ENCODE results near the gene UBQLN1.

UBQLN1 gene

DNA sequence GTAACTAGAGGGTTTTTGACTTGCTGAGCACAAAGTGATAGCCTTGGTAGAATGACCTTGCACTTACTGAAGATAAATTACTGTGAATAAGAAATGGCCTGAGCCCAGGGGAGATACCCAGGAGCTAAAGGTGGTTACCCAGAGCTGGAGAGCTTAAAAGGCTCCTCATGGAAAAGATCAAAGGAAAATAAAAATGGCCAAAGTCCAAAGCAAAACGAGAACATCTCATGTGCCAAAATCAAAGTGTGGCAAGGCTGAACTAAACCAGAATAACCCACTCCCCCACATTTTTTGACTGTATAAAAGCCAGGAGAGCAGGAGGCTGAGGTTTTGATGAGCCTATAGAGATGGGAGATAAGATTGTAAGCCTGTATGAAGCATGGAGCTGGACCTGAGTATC is 70.4 kb downstream of the UBQLN1 start:
- H4K20me1 ChIP-seq (ENCODE audit: insufficient read depth, low read length): no peaks in the 10 kb centered on the region
- H3F3A ChIP-seq (ENCODE audit: insufficient read depth, low read length): no peaks in the 10 kb centered on the region
- no peak for TF ChIP-seq EZH2 (IDR thresholded peaks at IDR 0.05; ENCODE audit: borderline replicate concordance, low read length)
- TF ChIP-seq, protein P1, sequence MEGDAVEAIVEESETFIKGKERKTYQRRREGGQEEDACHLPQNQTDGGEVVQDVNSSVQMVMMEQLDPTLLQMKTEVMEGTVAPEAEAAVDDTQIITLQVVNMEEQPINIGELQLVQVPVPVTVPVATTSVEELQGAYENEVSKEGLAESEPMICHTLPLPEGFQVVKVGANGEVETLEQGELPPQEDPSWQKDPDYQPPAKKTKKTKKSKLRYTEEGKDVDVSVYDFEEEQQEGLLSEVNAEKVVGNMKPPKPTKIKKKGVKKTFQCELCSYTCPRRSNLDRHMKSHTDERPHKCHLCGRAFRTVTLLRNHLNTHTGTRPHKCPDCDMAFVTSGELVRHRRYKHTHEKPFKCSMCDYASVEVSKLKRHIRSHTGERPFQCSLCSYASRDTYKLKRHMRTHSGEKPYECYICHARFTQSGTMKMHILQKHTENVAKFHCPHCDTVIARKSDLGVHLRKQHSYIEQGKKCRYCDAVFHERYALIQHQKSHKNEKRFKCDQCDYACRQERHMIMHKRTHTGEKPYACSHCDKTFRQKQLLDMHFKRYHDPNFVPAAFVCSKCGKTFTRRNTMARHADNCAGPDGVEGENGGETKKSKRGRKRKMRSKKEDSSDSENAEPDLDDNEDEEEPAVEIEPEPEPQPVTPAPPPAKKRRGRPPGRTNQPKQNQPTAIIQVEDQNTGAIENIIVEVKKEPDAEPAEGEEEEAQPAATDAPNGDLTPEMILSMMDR (IDR thresholded peaks at IDR 0.05; ENCODE audit: low read length): no peak
- no peaks in the 10 kb centered on the region for H3K9me3 ChIP-seq (ENCODE audit: low read length)
- H3K9ac ChIP-seq (ENCODE audit: low read length): no peak overlapping the region
- no peaks in the 10 kb centered on the region for H3K79me2 ChIP-seq (ENCODE audit: insufficient read depth, low read length)
- no peak overlapping the region for H2AFZ ChIP-seq (ENCODE audit: low read length)
- H3K4me1 ChIP-seq (ENCODE audit: insufficient read depth, low read length, severe bottlenecking): no peaks in the 10 kb centered on the region
- no peaks in the 10 kb centered on the region for H3K9me2 ChIP-seq (ENCODE audit: low read depth, low read length)
- H3K27ac ChIP-seq (ENCODE audit: low read depth, low read length, poor library complexity, severe bottlenecking): no peak overlapping the region
- no peaks in the 10 kb centered on the region for H3K27me3 ChIP-seq (ENCODE audit: insufficient read depth, low read length)
- no peak overlapping the region for H3K4me3 ChIP-seq (ENCODE audit: low read depth, low read length, poor library complexity, severe bottlenecking)
- no peak overlapping the region for H3K4me2 ChIP-seq (ENCODE audit: low read length)
- H3K36me3 ChIP-seq (ENCODE audit: insufficient read depth, low read length): 0 out of 2 replicates have a peak, but pooled peaks cover 4% of the 10 kb centered on the region

DNA sequence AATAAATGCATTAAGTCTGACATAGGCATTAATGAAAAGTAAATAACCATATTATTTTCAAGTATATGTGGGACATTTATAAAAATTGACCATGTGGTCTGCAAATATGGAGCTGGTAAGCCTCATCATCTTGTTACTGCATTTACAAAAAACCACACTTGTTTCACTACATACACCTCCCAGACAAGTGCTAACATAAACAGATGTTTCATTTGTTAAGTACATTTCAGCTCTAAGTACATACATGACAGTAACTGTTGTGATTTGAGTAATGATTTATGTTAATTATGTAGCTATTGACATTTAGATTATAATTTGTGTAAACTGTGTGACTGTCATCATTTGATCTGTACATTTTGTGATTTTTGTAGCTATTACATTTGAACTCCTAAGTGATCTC is 70.9 kb downstream of the UBQLN1 start:
- no peak overlapping the region for H3K27ac ChIP-seq (ENCODE audit: low read depth, low read length, poor library complexity, severe bottlenecking)
- no peaks in the 10 kb centered on the region for H3K9me3 ChIP-seq (ENCODE audit: low read length)
- H3K27me3 ChIP-seq (ENCODE audit: insufficient read depth, low read length): no peaks in the 10 kb centered on the region
- no peak overlapping the region for H3K4me3 ChIP-seq (ENCODE audit: low read depth, low read length, poor library complexity, severe bottlenecking)
- H3K4me1 ChIP-seq (ENCODE audit: insufficient read depth, low read length, severe bottlenecking): no peaks in the 10 kb centered on the region
- 0 out of 2 replicates have a peak, but pooled peaks cover 4% of the 10 kb centered on the region for H3K36me3 ChIP-seq (ENCODE audit: insufficient read depth, low read length)
- TF ChIP-seq EZH2 (IDR thresholded peaks at IDR 0.05; ENCODE audit: borderline replicate concordance, low read length): no peak
- TF ChIP-seq, protein P1 (IDR thresholded peaks at IDR 0.05; ENCODE audit: low read length): no peak
- no peak overlapping the region for H3K4me2 ChIP-seq (ENCODE audit: low read length)
- no peaks in the 10 kb centered on the region for H3K79me2 ChIP-seq (ENCODE audit: insufficient read depth, low read length)
- H3K9me2 ChIP-seq (ENCODE audit: low read depth, low read length): no peaks in the 10 kb centered on the region
- H2AFZ ChIP-seq (ENCODE audit: low read length): no peak overlapping the region
- H4K20me1 ChIP-seq (ENCODE audit: insufficient read depth, low read length): no peaks in the 10 kb centered on the region
- no peak overlapping the region for H3K9ac ChIP-seq (ENCODE audit: low read length)
- H3F3A ChIP-seq (ENCODE audit: insufficient read depth, low read length): no peaks in the 10 kb centered on the region

DNA sequence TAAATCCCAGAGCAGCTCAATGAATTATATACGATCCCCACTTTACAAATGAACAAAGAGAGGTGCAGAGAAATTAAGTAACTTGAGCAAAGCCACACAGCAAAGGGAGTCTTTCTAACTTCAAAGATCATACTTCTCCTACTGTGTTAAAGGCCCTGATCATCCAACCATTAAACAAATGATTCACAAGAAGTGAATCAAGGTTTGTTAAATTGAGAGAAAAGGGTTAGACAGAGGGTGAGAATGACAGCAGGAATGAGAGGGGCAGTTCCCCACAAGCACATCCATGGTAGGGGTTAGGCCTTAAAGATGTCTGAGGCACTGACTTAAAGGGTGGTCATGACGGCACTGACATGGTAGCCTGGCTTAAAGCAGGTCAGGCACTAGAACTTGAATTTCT is 74.1 kb downstream of the UBQLN1 start:
- no peak overlapping the region for H3K27ac ChIP-seq (ENCODE audit: low read depth, low read length, poor library complexity, severe bottlenecking)
- H3F3A ChIP-seq (ENCODE audit: insufficient read depth, low read length): no peaks in the 10 kb centered on the region
- H3K4me3 ChIP-seq (ENCODE audit: low read depth, low read length, poor library complexity, severe bottlenecking): no peak overlapping the region
- no peaks in the 10 kb centered on the region for H4K20me1 ChIP-seq (ENCODE audit: insufficient read depth, low read length)
- H3K9me3 ChIP-seq (ENCODE audit: low read length): no peaks in the 10 kb centered on the region
- H3K9me2 ChIP-seq (ENCODE audit: low read depth, low read length): no peaks in the 10 kb centered on the region
- no peaks in the 10 kb centered on the region for H3K4me1 ChIP-seq (ENCODE audit: insufficient read depth, low read length, severe bottlenecking)
- TF ChIP-seq EZH2 (IDR thresholded peaks at IDR 0.05; ENCODE audit: borderline replicate concordance, low read length): no peak
- TF ChIP-seq, protein P1 (IDR thresholded peaks at IDR 0.05; ENCODE audit: low read length): no peak
- H3K27me3 ChIP-seq (ENCODE audit: insufficient read depth, low read length): no peaks in the 10 kb centered on the region
- H3K4me2 ChIP-seq (ENCODE audit: low read length): no peak overlapping the region
- peaks cover 17% of the 10 kb centered on the region; the same call in 1 of the 2 replicates for H3K36me3 ChIP-seq (ENCODE audit: insufficient read depth, low read length)
- H3K79me2 ChIP-seq (ENCODE audit: insufficient read depth, low read length): no peaks in the 10 kb centered on the region
- no peak overlapping the region for H3K9ac ChIP-seq (ENCODE audit: low read length)
- no peak overlapping the region for H2AFZ ChIP-seq (ENCODE audit: low read length)
